ENCODE measurements around the gene ETV5.
"Not testable (repeated sequence)": the region's sequence is repeated elsewhere in the genome, so short reads cannot be mapped to it uniquely, and the experiment has no call there.

The ETV5 gene

GRCh38 chr3:186053954-186054791, 54.7 kb downstream of the ETV5 start:
- ATAC-seq (replicated peaks) (no peak), DNase-seq (no peak)
- Mint-ChIP-seq H3K4me3 (no peak overlapping the region), H3K4me1 (no peaks in the 10 kb centered on the region), H3K27ac (no peak overlapping the region), H3K27me3 (no peaks in the 10 kb centered on the region), H3K36me3 (no peaks in the 10 kb centered on the region), H3K9me3 (no peaks in the 10 kb centered on the region)

- peaks cover 0 to 5% of the 10 kb centered on the region in 2 donors for H3K27me3 Mint-ChIP-seq
- H3K36me3 Mint-ChIP-seq, result no peaks in the 10 kb centered on the region
- H3K4me1 Mint-ChIP-seq, result no peaks in the 10 kb centered on the region
- DNase-seq, result no peak
- ATAC-seq (replicated peaks), result no peak
- no peaks in the 10 kb centered on the region for H3K9me3 Mint-ChIP-seq
- no peak overlapping the region for H3K4me3 Mint-ChIP-seq
- no peak overlapping the region for H3K27ac Mint-ChIP-seq
These were observed 56.6 kb downstream of the ETV5 start for GRCh38 chr3:186052096-186052840.

GRCh38 chr3:186049001-186049400, 59.9 kb downstream of the ETV5 start:
- H3K36me3 Mint-ChIP-seq, result no peaks in the 10 kb centered on the region
- peaks cover 0 to 5% of the 10 kb centered on the region in 2 donors for H3K27me3 Mint-ChIP-seq
- no peak for DNase-seq

GRCh38 chr3:186048119-186048518, 60.8 kb downstream of the ETV5 start:
- no peaks in the 10 kb centered on the region for H3K36me3 Mint-ChIP-seq
- H3K27me3 Mint-ChIP-seq, result peaks cover 3 to 8% of the 10 kb centered on the region in 2 donors
- no peak for ATAC-seq (replicated peaks)
- no peaks in the 10 kb centered on the region for H3K4me1 Mint-ChIP-seq
- H3K4me3 Mint-ChIP-seq, result no peak overlapping the region
- DNase-seq, result no peak
- no peak overlapping the region for H3K27ac Mint-ChIP-seq
- no peaks in the 10 kb centered on the region for H3K9me3 Mint-ChIP-seq

More at GRCh38 chr3:186049001-186049400, 59.9 kb downstream of the ETV5 start:
- Mint-ChIP-seq H3K4me3 (no peak overlapping the region), H3K4me1 (no peaks in the 10 kb centered on the region), H3K27ac (no peak overlapping the region), H3K9me3 (no peaks in the 10 kb centered on the region)
- no peak for ATAC-seq (replicated peaks)

GRCh38 chr3:186046838-186047237, 62.1 kb downstream of the ETV5 start:
- no peaks in the 10 kb centered on the region for H3K9me3 Mint-ChIP-seq
- no peaks in the 10 kb centered on the region for H3K36me3 Mint-ChIP-seq
- no peaks in the 10 kb centered on the region for H3K4me1 Mint-ChIP-seq
- ATAC-seq (replicated peaks) (no peak), DNase-seq (no peak)
- H3K4me3 Mint-ChIP-seq, result no peak overlapping the region
- peaks cover 6 to 16% of the 10 kb centered on the region in 2 donors for H3K27me3 Mint-ChIP-seq
- H3K27ac Mint-ChIP-seq, result no peak overlapping the region

- peaks cover 6 to 20% of the 10 kb centered on the region in 2 donors for H3K27me3 Mint-ChIP-seq
- no peaks in the 10 kb centered on the region for H3K9me3 Mint-ChIP-seq
- DNase-seq (no peak), ATAC-seq (replicated peaks) (no peak)
- no peaks in the 10 kb centered on the region for H3K36me3 Mint-ChIP-seq
- no peaks in the 10 kb centered on the region for H3K4me1 Mint-ChIP-seq
- no peak overlapping the region for H3K27ac Mint-ChIP-seq
- H3K4me3 Mint-ChIP-seq, result no peak overlapping the region
These were observed 63.9 kb downstream of the ETV5 start for GRCh38 chr3:186044968-186045367.

GRCh38 chr3:186044427-186044826, 64.5 kb downstream of the ETV5 start:
- Mint-ChIP-seq H3K27ac (no peak overlapping the region), H3K4me3 (no peak overlapping the region), H3K4me1 (no peaks in the 10 kb centered on the region), H3K36me3 (no peaks in the 10 kb centered on the region), H3K9me3 (no peaks in the 10 kb centered on the region), H3K27me3 (peaks cover 6 to 22% of the 10 kb centered on the region in 2 donors)
- no peak for ATAC-seq (replicated peaks)
- DNase-seq, result no peak

- H3K4me1 Mint-ChIP-seq, result no peaks in the 10 kb centered on the region
- no peak for ATAC-seq (replicated peaks)
- H3K4me3 Mint-ChIP-seq, result no peak overlapping the region
- no peak for DNase-seq
- no peaks in the 10 kb centered on the region for H3K36me3 Mint-ChIP-seq
- H3K27ac Mint-ChIP-seq, result no peak overlapping the region
- peaks cover 0 to 5% of the 10 kb centered on the region in 2 donors for H3K9me3 Mint-ChIP-seq
- H3K27me3 Mint-ChIP-seq, result peaks cover 6 to 17% of the 10 kb centered on the region in 2 donors
These were observed 66.2 kb downstream of the ETV5 start for GRCh38 chr3:186042521-186043202.

GRCh38 chr3:186042036-186042435, 66.9 kb downstream of the ETV5 start:
- no peaks in the 10 kb centered on the region for H3K4me1 Mint-ChIP-seq
- no peak for DNase-seq
- no peak overlapping the region for H3K27ac Mint-ChIP-seq
- H3K9me3 Mint-ChIP-seq, result peaks cover 0 to 5% of the 10 kb centered on the region in 2 donors
- ATAC-seq (replicated peaks), result no peak
- peaks cover 6 to 17% of the 10 kb centered on the region in 2 donors for H3K27me3 Mint-ChIP-seq
- H3K36me3 Mint-ChIP-seq, result no peaks in the 10 kb centered on the region
- no peak overlapping the region for H3K4me3 Mint-ChIP-seq

- H3K4me3 Mint-ChIP-seq, result no peak overlapping the region
- H3K27ac Mint-ChIP-seq, result no peak overlapping the region
- H3K27me3 Mint-ChIP-seq, result peaks cover 5 to 17% of the 10 kb centered on the region in 2 donors
- H3K9me3 Mint-ChIP-seq, result peaks cover 0 to 5% of the 10 kb centered on the region in 2 donors
- H3K36me3 Mint-ChIP-seq, result no peaks in the 10 kb centered on the region
- DNase-seq (no peak), ATAC-seq (replicated peaks) (no peak)
- H3K4me1 Mint-ChIP-seq, result no peaks in the 10 kb centered on the region
These were observed 70.5 kb downstream of the ETV5 start for GRCh38 chr3:186038360-186038759.

- Mint-ChIP-seq H3K27me3 (peaks cover 0 to 6% of the 10 kb centered on the region in 2 donors), H3K36me3 (no peaks in the 10 kb centered on the region), H3K27ac (no peak overlapping the region), H3K4me3 (no peak overlapping the region), H3K9me3 (peaks cover 0 to 5% of the 10 kb centered on the region in 2 donors), H3K4me1 (no peaks in the 10 kb centered on the region)
- ATAC-seq (replicated peaks), result no peak
- no peak for DNase-seq
These were observed 73.6 kb downstream of the ETV5 start for GRCh38 chr3:186035277-186035676.

GRCh38 chr3:186032321-186032720, 76.6 kb downstream of the ETV5 start:
- H3K4me3 Mint-ChIP-seq, result no peak overlapping the region
- H3K36me3 Mint-ChIP-seq, result no peaks in the 10 kb centered on the region
- no peaks in the 10 kb centered on the region for H3K9me3 Mint-ChIP-seq
- peaks cover 0 to 5% of the 10 kb centered on the region in 2 donors for H3K27me3 Mint-ChIP-seq
- H3K27ac Mint-ChIP-seq, result no peak overlapping the region
- ATAC-seq (replicated peaks), result no peak
- no peaks in the 10 kb centered on the region for H3K4me1 Mint-ChIP-seq
- no peak for DNase-seq

GRCh38 chr3:186025993-186026392, 82.9 kb downstream of the ETV5 start:
- not testable (repeated sequence) for H3K9me3 Mint-ChIP-seq; H3K36me3 Mint-ChIP-seq; H3K27ac Mint-ChIP-seq; ATAC-seq (replicated peaks); H3K4me3 Mint-ChIP-seq; DNase-seq; H3K4me1 Mint-ChIP-seq
- peaks cover 5 to 21% of the 10 kb centered on the region in 2 donors for H3K27me3 Mint-ChIP-seq

GRCh38 chr3:186025161-186025560, 83.7 kb downstream of the ETV5 start:
- DNase-seq (no peak), ATAC-seq (replicated peaks) (peak in 1 of 2 donors; percentile 27)
- Mint-ChIP-seq H3K27me3 (peaks cover 5 to 20% of the 10 kb centered on the region in 2 donors), H3K9me3 (no peaks in the 10 kb centered on the region), H3K4me3 (no peak overlapping the region), H3K27ac (no peak overlapping the region), H3K36me3 (no peaks in the 10 kb centered on the region), H3K4me1 (no peaks in the 10 kb centered on the region)

Data from stimulated activated naive B cell treated with anti-CD40 and anti-IgM and Interleukin-4, amounts not matched to agents 10 μg/mL and 1 μg/mL and 100 μg/mL, for 72 hours (primary cell).